ENCODE measurements around the gene SGCD.

DNA sequence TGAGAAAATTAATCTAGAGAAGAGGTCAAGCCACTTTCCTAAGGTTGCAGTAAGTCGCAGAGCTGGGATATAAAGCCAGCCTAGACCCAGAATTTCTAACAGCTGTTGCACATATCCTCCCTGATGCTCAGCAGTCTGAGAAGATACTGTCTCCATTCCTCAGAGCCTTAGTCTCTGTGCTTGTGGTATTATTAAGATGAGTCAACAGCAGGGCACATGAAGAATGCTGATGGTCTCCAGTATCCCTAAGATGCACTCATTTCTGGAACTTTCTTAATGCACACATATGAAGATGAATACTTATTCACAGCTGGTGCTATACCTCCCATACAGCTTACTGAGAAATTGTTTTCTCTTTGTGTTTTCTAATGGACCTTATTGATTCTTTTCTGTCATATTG, 32.5 kb downstream of the SGCD start:
- TF ChIP-seq KLF16 (tag by site-specific recombination; IDR thresholded peaks at IDR 0.05) (no peak), OSR2 (tag by site-specific recombination; IDR thresholded peaks at IDR 0.05) (no peak), ZNF76 (tag by site-specific recombination; IDR thresholded peaks at IDR 0.05; ENCODE audit: borderline replicate concordance, low read depth) (no peak), ZBTB20 (tag by site-specific recombination; IDR thresholded peaks at IDR 0.05) (no peak), ZNF747 (tag by site-specific recombination; IDR thresholded peaks at IDR 0.05) (no peak), ZNF677 (tag by site-specific recombination; IDR thresholded peaks at IDR 0.05) (no peak)
- TF ChIP-seq, protein P1, sequence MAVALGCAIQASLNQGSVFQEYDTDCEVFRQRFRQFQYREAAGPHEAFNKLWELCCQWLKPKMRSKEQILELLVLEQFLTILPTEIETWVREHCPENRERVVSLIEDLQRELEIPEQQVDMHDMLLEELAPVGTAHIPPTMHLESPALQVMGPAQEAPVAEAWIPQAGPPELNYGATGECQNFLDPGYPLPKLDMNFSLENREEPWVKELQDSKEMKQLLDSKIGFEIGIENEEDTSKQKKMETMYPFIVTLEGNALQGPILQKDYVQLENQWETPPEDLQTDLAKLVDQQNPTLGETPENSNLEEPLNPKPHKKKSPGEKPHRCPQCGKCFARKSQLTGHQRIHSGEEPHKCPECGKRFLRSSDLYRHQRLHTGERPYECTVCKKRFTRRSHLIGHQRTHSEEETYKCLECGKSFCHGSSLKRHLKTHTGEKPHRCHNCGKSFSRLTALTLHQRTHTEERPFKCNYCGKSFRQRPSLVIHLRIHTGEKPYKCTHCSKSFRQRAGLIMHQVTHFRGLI (tag by site-specific recombination; IDR thresholded peaks at IDR 0.05), result no peak
- TF ChIP-seq, protein P2, sequence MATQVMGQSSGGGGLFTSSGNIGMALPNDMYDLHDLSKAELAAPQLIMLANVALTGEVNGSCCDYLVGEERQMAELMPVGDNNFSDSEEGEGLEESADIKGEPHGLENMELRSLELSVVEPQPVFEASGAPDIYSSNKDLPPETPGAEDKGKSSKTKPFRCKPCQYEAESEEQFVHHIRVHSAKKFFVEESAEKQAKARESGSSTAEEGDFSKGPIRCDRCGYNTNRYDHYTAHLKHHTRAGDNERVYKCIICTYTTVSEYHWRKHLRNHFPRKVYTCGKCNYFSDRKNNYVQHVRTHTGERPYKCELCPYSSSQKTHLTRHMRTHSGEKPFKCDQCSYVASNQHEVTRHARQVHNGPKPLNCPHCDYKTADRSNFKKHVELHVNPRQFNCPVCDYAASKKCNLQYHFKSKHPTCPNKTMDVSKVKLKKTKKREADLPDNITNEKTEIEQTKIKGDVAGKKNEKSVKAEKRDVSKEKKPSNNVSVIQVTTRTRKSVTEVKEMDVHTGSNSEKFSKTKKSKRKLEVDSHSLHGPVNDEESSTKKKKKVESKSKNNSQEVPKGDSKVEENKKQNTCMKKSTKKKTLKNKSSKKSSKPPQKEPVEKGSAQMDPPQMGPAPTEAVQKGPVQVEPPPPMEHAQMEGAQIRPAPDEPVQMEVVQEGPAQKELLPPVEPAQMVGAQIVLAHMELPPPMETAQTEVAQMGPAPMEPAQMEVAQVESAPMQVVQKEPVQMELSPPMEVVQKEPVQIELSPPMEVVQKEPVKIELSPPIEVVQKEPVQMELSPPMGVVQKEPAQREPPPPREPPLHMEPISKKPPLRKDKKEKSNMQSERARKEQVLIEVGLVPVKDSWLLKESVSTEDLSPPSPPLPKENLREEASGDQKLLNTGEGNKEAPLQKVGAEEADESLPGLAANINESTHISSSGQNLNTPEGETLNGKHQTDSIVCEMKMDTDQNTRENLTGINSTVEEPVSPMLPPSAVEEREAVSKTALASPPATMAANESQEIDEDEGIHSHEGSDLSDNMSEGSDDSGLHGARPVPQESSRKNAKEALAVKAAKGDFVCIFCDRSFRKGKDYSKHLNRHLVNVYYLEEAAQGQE (tag by site-specific recombination; IDR thresholded peaks at IDR 0.05), result no peak
- TF ChIP-seq, protein P3, sequence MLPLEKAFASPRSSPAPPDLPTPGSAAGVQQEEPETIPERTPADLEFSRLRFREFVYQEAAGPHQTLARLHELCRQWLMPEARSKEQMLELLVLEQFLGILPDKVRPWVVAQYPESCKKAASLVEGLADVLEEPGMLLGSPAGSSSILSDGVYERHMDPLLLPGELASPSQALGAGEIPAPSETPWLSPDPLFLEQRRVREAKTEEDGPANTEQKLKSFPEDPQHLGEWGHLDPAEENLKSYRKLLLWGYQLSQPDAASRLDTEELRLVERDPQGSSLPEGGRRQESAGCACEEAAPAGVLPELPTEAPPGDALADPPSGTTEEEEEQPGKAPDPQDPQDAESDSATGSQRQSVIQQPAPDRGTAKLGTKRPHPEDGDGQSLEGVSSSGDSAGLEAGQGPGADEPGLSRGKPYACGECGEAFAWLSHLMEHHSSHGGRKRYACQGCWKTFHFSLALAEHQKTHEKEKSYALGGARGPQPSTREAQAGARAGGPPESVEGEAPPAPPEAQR (tag by site-specific recombination; IDR thresholded peaks at IDR 0.05), result no peak
- TF ChIP-seq, protein P4, sequence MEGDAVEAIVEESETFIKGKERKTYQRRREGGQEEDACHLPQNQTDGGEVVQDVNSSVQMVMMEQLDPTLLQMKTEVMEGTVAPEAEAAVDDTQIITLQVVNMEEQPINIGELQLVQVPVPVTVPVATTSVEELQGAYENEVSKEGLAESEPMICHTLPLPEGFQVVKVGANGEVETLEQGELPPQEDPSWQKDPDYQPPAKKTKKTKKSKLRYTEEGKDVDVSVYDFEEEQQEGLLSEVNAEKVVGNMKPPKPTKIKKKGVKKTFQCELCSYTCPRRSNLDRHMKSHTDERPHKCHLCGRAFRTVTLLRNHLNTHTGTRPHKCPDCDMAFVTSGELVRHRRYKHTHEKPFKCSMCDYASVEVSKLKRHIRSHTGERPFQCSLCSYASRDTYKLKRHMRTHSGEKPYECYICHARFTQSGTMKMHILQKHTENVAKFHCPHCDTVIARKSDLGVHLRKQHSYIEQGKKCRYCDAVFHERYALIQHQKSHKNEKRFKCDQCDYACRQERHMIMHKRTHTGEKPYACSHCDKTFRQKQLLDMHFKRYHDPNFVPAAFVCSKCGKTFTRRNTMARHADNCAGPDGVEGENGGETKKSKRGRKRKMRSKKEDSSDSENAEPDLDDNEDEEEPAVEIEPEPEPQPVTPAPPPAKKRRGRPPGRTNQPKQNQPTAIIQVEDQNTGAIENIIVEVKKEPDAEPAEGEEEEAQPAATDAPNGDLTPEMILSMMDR (tag by site-specific recombination; IDR thresholded peaks at IDR 0.05), result no peak
- TF ChIP-seq, protein P5, sequence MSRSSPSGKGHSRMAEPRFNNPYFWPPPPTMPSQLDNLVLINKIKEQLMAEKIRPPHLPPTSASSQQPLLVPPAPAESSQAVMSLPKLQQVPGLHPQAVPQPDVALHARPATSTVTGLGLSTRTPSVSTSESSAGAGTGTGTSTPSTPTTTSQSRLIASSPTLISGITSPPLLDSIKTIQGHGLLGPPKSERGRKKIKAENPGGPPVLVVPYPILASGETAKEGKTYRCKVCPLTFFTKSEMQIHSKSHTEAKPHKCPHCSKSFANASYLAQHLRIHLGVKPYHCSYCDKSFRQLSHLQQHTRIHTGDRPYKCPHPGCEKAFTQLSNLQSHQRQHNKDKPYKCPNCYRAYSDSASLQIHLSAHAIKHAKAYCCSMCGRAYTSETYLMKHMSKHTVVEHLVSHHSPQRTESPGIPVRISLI (tag by site-specific recombination; IDR thresholded peaks at IDR 0.05), result no peak
- TF ChIP-seq, protein P6, sequence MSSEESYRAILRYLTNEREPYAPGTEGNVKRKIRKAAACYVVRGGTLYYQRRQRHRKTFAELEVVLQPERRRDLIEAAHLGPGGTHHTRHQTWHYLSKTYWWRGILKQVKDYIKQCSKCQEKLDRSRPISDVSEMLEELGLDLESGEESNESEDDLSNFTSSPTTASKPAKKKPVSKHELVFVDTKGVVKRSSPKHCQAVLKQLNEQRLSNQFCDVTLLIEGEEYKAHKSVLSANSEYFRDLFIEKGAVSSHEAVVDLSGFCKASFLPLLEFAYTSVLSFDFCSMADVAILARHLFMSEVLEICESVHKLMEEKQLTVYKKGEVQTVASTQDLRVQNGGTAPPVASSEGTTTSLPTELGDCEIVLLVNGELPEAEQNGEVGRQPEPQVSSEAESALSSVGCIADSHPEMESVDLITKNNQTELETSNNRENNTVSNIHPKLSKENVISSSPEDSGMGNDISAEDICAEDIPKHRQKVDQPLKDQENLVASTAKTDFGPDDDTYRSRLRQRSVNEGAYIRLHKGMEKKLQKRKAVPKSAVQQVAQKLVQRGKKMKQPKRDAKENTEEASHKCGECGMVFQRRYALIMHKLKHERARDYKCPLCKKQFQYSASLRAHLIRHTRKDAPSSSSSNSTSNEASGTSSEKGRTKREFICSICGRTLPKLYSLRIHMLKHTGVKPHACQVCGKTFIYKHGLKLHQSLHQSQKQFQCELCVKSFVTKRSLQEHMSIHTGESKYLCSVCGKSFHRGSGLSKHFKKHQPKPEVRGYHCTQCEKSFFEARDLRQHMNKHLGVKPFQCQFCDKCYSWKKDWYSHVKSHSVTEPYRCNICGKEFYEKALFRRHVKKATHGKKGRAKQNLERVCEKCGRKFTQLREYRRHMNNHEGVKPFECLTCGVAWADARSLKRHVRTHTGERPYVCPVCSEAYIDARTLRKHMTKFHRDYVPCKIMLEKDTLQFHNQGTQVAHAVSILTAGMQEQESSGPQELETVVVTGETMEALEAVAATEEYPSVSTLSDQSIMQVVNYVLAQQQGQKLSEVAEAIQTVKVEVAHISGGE (tag by site-specific recombination; conservative IDR thresholded peaks at IDR 0.05; ENCODE audit: low read depth), result no peak
- TF ChIP-seq, protein P7, sequence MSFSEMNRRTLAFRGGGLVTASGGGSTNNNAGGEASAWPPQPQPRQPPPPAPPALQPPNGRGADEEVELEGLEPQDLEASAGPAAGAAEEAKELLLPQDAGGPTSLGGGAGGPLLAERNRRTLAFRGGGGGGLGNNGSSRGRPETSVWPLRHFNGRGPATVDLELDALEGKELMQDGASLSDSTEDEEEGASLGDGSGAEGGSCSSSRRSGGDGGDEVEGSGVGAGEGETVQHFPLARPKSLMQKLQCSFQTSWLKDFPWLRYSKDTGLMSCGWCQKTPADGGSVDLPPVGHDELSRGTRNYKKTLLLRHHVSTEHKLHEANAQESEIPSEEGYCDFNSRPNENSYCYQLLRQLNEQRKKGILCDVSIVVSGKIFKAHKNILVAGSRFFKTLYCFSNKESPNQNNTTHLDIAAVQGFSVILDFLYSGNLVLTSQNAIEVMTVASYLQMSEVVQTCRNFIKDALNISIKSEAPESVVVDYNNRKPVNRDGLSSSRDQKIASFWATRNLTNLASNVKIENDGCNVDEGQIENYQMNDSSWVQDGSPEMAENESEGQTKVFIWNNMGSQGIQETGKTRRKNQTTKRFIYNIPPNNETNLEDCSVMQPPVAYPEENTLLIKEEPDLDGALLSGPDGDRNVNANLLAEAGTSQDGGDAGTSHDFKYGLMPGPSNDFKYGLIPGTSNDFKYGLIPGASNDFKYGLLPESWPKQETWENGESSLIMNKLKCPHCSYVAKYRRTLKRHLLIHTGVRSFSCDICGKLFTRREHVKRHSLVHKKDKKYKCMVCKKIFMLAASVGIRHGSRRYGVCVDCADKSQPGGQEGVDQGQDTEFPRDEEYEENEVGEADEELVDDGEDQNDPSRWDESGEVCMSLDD (tag by site-specific recombination; IDR thresholded peaks at IDR 0.05), result no peak

All from HEK293 (cell line).